ENCODE data around the gene CXCL13.

GRCh38 chr4:77636902-77637301, 31.3 kb downstream of the CXCL13 start:
- TF ChIP-seq CTCF (IDR thresholded peaks at IDR 0.05; ENCODE audit: low read length) (no peak), EZH2 (optimal IDR thresholded peaks at IDR 0.05; ENCODE audit: low read depth, low read length) (no peak), EZH2phosphoT487 (IDR thresholded peaks at IDR 0.05; ENCODE audit: low read length) (no peak)
